LNCAP (cell line): ENCODE results near the gene ADAMTS15.

Experiments
- TF ChIP-seq, protein P1 (sequence below): fragments of 450-650 bp; IDR thresholded peaks from 2 replicates; pipeline ENCODE4 v1.5.1; 2017; ENCODE audit warnings: mild to moderate bottlenecking

ADAMTS15 gene

DNA sequence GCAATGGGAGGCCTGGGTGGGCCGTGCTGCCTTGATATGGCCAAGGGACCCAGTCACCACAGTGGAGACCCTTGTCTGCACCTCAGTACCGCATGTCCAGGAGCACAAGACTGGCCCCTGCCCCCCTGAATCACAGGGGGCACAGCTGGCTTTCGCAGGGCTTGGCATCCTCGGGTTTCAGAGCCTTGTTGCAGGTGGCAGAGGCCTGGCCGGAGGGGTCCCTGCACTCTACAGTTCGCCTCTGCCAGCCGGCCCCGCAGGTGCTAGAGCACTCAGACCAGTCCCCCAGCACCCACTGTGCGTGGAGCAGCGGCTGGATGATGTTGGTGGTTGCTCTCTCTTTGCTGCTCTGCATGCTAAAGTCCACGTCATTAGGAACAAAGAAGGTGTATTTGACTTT is 43.0 kb upstream of the ADAMTS15 start:
- TF ChIP-seq, protein P1, sequence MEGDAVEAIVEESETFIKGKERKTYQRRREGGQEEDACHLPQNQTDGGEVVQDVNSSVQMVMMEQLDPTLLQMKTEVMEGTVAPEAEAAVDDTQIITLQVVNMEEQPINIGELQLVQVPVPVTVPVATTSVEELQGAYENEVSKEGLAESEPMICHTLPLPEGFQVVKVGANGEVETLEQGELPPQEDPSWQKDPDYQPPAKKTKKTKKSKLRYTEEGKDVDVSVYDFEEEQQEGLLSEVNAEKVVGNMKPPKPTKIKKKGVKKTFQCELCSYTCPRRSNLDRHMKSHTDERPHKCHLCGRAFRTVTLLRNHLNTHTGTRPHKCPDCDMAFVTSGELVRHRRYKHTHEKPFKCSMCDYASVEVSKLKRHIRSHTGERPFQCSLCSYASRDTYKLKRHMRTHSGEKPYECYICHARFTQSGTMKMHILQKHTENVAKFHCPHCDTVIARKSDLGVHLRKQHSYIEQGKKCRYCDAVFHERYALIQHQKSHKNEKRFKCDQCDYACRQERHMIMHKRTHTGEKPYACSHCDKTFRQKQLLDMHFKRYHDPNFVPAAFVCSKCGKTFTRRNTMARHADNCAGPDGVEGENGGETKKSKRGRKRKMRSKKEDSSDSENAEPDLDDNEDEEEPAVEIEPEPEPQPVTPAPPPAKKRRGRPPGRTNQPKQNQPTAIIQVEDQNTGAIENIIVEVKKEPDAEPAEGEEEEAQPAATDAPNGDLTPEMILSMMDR: no peak

DNA sequence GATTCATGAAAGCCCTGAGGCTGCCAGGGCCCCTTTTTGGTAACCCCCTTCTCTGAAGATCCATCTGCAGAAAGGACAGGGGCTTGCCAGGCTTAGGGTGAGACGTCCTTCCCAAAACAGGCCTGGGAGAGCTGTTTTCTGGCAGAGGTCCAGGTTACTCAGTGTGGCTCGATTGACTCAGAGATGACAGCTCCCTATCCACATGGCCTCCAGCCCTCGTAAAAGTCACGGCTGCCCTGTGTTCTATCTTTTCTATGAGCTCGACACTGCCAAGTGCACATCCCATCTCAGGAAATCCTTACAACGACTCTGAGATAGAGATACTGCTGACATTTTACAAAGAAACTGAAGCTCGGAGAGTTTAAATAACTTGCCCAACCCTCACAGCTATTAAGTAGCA is 40.5 kb upstream of the ADAMTS15 start:
- TF ChIP-seq, protein P1: no peak

GRCh38 chr11:130408401-130408890 is 40.0 kb upstream of the ADAMTS15 start:
- TF ChIP-seq, protein P1: no peak

DNA sequence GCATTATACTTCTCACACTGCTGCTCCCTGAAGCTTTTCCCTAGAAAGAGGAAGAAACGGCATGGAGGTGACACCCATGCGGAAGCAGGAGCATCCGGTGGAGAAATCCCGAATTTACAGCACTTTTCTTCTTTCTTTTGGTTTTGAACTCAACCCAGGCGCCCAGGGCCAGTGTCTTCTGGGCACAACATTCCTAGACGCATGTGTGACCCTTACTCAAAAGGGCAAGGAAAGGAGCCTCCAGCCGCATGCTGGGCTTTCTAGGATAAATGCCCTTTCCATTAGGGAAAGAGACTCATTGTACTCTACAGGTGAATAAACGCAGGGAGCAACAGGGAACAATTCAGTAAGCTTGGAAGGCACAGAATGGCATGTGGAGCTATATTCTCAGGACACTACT is 39.5 kb upstream of the ADAMTS15 start:
- TF ChIP-seq, protein P1: no peak

DNA sequence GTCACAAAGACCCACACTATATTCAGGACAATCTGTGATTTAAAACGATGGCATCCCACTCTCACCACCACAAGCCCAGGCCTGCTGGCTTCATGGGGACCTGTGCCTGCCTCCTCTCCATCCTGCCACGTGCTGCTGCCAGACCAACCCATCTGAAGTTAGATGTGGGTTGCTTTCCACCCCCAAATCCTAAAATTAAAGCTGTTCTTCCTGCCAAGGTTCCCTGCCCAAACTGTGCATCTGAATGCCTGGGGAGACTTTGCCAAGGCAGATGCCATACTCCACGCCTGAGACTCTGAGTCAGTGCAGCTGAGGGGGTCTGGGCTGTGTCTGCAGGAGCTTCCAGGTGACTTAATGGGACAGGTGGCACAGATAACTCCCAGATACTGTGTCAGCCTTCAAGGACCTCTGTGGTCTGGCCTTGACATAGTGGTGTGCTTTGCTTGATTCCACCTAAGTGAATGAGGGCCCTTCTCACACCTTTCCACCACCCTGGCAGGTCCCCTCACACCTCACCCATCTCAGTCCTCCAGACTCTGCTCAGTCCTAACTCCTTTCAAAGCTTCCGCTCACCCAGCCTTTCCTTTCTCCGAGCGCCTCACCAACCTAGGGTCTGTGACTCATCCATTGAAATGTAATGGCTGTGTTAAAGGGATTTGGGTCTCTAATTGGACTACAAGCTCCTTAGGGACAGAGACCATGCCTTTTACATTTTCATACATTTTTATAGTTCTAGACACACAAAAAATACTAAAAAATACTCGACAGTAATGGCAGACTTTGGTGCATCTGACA is 38.7 kb upstream of the ADAMTS15 start:
- TF ChIP-seq, protein P1: no peak

- TF ChIP-seq, protein P1: no peak
Observed at GRCh38 chr11:130411223-130411622, 37.2 kb upstream of the ADAMTS15 start.

DNA sequence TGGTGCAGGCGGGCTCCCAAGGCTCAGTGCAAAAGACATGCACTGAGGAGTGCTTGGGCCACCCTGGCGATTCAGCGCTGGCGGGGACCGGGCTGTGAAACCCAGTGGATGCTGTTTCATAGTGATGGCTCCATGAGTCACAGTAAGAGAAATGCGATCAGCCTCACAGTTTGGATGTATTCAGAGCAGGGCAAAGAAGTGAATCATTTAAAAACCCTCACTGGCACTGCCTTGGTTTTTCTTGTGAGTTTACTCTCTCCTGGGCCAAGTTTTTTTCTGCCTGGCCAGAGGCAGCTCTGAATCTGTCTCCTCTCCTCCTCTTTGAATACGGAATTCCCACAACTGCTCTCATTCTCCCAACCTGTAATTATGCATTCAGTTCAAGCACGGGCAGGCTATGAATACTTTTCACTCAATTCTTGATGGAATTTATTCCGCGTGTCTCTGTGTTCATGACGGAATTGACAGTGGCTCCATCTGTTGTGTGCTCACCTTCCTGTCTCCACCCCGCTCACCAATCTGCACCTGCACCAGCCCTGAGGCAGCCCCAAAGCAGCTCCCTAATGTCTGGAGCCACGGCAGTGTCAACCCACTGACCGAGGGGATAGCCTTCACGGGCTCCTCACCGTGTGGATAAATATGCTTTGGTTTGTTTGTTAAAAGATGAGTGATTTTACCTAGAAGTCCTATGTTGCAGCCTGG is 34.9 kb upstream of the ADAMTS15 start:
- TF ChIP-seq, protein P1: no peak
